WI38 (cell line): Measurements from ENCODE around the gene CHP1.
"Not testable (repeated sequence)": the region's sequence is repeated elsewhere in the genome, so short reads cannot be mapped to it uniquely, and the experiment has no call there.

Source experiments
- H3K4me3 ChIP-seq: 2 replicates; pipeline ENCODE4 v1.5.1; 2011; ENCODE audit warnings: low read depth, mild to moderate bottlenecking, control low read depth, low read length
- CTCF ChIP-seq: IDR thresholded peaks from 2 replicates; pipeline ENCODE4 v1.5.1; 2012; ENCODE audit warnings: low read depth, mild to moderate bottlenecking, control low read depth, low read length

CHP1 gene

GRCh38 chr15:41207687-41208448, 23.2 kb upstream of the CHP1 start:
- no peak for TF ChIP-seq CTCF
- H3K4me3 ChIP-seq = no peak overlapping the region

- H3K4me3 ChIP-seq = no peak overlapping the region
- no peak for TF ChIP-seq CTCF
Observed at GRCh38 chr15:41215708-41216107, 15.4 kb upstream of the CHP1 start.

- H3K4me3 ChIP-seq = no peak overlapping the region
- TF ChIP-seq CTCF = no peak
Observed at GRCh38 chr15:41218851-41219250, 12.2 kb upstream of the CHP1 start.

- no peak overlapping the region for H3K4me3 ChIP-seq
- no peak for TF ChIP-seq CTCF
Observed at GRCh38 chr15:41219381-41219780, 11.7 kb upstream of the CHP1 start.

GRCh38 chr15:41230345-41230649, 771 bp upstream of the CHP1 start:
- TF ChIP-seq CTCF = no peak
- peak overlapping the region; percentile 93 for H3K4me3 ChIP-seq

- TF ChIP-seq CTCF = no peak
- peak overlapping the region; percentile 93 for H3K4me3 ChIP-seq
Observed at GRCh38 chr15:41231422-41232226, 556 bp downstream of the CHP1 start.

GRCh38 chr15:41233367-41233771, 2.3 kb downstream of the CHP1 start:
- H3K4me3 ChIP-seq = no peak overlapping the region
- TF ChIP-seq CTCF = no peak

- not testable (repeated sequence) for H3K4me3 ChIP-seq
Observed at GRCh38 chr15:41235228-41235627, 4.2 kb downstream of the CHP1 start.
